Bronchial epithelial cell (primary cell): ENCODE measurements around the gene METAP1D. TPM values are rescaled to one million over a fixed set of nuclear protein-coding genes. Genes with fewer than 3 reads are reported as not detected.
"Not testable (repeated sequence)": the region's sequence is repeated elsewhere in the genome, so short reads cannot be mapped to it uniquely, and the experiment has no call there.

ENCODE experiments used
- DNase-seq: peaks from one replicate; pipeline ENCODE4 v3.0.0-alpha.2; 2010; ENCODE audit warnings: low read depth
- FAIRE-seq: peaks from 2 replicates; lab custom pipeline; 2011; peaks lifted over from hg19 to GRCh38; lab: Jason Lieb, UNC
- H3K27me3 ChIP-seq: 2 replicates; pipeline ENCODE4 v1.5.1; 2011; ENCODE audit warnings: low read length; ENCODE audit not compliant: control insufficient read depth, insufficient read depth
- H3K36me3 ChIP-seq: 2 replicates; pipeline ENCODE4 v1.5.1; 2011; ENCODE audit warnings: low read length; ENCODE audit not compliant: control insufficient read depth, insufficient read depth
- H3K4me3 ChIP-seq: 2 replicates; pipeline ENCODE4 v1.5.1; 2011; ENCODE audit warnings: mild to moderate bottlenecking, low read depth, low read length, control low read depth
- total RNA-seq: library from RNA; depleted of rRNA; stranded (reverse); fragments of >200 nt; gene quantifications from 2 replicates; pipeline ENCODE4 v1.2.1, GENCODE V29; 2014
- TF ChIP-seq, protein P1 (sequence below): IDR thresholded peaks from 2 replicates; pipeline ENCODE4 v1.5.1; 2011; ENCODE audit warnings: mild to moderate bottlenecking, moderate library complexity, low read length, control low read depth, inconsistent platforms; ENCODE audit not compliant: insufficient read depth, severe bottlenecking

Gene METAP1D
- total RNA-seq, 1 donor from 2014 or later = 2.6 TPM

DNA sequence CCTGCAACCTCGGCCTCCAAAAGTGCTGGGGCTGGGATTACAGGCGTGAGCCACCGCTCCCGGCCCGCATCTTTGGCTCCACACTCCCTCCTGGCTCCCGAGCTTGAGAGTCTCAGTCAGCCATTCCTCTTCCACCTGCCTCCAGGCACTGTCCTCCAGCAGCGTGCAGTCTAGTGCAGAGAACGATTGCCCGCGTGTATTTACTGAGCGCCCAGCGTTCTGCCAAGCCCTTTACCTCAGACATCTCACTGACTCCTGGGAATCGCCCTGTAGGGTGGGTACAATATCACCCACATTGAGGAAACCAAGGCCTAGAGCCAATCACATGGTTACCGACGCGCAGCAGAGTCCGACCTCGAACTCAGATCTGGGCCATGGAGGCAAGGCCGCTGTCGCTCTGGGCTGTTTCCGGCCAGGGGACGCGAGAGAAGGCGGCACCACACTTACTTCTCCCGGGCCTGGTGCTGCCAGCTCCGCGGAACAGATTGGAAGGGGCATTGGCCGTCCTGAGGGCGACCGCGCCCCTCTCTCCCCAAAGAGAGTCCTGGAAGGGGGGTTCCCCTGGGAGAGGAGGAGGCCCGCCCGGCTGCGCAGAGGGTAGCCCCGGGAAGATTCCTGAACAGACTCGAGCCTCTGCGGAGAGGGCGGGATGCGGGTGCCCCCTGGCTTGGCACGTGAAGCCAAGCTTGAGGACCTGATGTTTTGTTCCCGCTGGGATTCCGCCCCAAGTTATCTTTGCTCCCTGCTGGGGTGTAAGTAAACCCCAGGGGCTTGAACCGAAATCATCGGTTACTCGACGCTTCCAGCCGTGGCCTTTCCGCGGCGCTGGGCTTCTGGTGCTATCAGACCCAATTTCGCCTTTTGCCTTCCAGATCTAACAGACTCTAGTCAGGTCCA, 108.2 kb downstream of the METAP1D start:
- no peak for FAIRE-seq
- H3K27me3 ChIP-seq = peaks cover 19% of the 10 kb centered on the region

DNA sequence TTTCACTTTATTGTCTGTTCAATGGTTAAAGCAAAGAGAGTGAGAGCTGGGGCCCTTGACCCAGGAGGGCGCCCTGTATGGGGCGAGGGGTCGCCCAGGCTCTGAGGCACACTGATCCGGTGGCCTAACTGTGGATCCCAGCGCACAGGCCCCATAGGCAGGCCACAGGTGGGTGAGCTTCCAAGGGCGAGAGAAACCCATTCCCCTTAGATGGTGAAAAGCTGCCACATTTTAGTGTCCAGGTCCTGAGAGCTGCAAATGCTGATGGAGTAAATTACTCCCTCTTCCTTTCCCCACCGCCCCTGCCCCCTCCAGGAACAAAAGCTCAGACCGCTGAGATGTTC, 108.8 kb downstream of the METAP1D start:
- DNase-seq = no peak
- H3K27me3 ChIP-seq = peaks cover 19% of the 10 kb centered on the region
- no peak for FAIRE-seq
- no peak overlapping the region for H3K4me3 ChIP-seq
- TF ChIP-seq, protein P1, sequence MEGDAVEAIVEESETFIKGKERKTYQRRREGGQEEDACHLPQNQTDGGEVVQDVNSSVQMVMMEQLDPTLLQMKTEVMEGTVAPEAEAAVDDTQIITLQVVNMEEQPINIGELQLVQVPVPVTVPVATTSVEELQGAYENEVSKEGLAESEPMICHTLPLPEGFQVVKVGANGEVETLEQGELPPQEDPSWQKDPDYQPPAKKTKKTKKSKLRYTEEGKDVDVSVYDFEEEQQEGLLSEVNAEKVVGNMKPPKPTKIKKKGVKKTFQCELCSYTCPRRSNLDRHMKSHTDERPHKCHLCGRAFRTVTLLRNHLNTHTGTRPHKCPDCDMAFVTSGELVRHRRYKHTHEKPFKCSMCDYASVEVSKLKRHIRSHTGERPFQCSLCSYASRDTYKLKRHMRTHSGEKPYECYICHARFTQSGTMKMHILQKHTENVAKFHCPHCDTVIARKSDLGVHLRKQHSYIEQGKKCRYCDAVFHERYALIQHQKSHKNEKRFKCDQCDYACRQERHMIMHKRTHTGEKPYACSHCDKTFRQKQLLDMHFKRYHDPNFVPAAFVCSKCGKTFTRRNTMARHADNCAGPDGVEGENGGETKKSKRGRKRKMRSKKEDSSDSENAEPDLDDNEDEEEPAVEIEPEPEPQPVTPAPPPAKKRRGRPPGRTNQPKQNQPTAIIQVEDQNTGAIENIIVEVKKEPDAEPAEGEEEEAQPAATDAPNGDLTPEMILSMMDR = no peak
- no peaks in the 10 kb centered on the region for H3K36me3 ChIP-seq

More for the DNA sequence above, 108.2 kb downstream of the METAP1D start:
- TF ChIP-seq, protein P1 = no peak
- H3K36me3 ChIP-seq = no peaks in the 10 kb centered on the region
- H3K4me3 ChIP-seq = no peak overlapping the region
- DNase-seq = no peak

DNA sequence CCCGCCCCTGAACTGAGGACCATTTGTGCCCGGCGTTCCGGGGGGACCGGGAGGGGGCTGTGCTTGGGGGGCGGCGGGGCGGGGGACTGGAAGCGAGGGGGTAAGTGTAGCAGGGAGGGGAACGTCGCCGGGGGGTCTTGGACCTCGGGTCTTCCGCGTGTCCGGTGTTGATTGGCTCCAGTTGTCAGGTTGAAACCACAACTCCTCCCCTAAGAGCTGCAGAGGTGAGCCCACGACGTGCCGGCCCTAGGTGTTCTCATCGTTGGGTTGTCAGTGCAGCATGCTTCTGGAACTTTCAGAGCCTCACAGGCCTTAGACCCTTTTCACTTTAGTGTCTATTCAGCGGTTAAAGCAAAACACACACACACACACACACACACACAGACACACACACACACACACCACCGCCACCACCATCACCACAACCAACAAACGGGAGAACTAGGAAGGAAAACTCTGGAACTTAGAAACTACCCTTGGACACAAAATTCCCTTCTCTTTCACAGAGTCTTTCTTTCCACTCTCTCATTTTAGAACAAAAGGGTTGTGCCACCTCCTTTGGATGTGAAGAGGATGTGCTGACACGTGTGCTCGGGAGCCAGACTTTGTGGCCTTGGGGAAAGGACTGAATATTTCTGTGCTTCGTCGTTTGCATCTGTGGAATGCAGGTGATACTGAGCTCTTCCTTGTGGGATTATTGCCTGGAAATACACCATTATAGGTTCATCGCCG, 109.7 kb downstream of the METAP1D start:
- peaks cover 19% of the 10 kb centered on the region for H3K27me3 ChIP-seq
- FAIRE-seq (no peak), DNase-seq (no peak)
- H3K36me3 ChIP-seq = no peaks in the 10 kb centered on the region
- no peak overlapping the region for H3K4me3 ChIP-seq
- TF ChIP-seq, protein P1 = no peak

DNA sequence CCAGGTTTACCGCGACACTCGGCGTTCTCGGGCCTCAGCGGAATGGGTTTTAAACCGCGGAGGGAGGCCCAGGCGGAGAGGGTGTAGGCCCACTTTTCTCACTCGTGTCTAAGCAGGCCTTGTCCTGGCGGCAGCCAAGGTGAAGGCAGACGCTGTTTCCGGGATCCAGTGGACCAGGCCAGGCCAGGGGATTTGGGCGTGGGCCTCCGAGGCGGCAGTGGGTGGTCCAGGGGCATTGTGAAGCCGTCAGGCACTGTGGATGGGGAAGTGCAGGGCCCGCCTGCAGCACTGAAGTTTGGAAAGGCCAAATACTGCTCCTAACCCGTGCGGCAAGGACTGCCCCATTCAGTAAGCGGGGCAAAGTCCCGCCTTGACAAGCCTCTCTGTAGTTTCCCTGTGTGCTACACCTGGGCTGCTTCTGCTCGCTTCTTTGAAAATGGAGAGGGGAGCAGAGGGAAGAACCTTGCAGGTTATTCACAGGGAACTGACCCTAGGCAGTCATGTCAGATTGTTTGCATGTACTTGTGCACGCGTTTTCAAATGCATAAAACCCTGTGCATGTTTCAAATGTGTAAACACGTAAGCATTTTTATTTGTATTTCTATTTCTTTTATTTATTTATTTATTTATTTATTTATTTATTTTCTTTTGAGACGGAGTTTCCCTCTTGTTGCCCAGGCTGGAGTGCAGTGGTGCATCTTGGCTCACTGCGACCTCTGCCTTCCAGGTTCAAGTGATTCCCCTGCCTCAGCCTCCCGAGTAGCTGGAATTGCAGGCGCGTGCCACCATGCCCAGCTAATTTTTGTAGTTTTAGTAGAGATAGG, 110.4 kb downstream of the METAP1D start:
- no peak overlapping the region for H3K4me3 ChIP-seq
- peaks cover 19% of the 10 kb centered on the region for H3K27me3 ChIP-seq
- no peaks in the 10 kb centered on the region for H3K36me3 ChIP-seq
- TF ChIP-seq, protein P1 = no peak
- no peak for FAIRE-seq
- no peak for DNase-seq

DNA sequence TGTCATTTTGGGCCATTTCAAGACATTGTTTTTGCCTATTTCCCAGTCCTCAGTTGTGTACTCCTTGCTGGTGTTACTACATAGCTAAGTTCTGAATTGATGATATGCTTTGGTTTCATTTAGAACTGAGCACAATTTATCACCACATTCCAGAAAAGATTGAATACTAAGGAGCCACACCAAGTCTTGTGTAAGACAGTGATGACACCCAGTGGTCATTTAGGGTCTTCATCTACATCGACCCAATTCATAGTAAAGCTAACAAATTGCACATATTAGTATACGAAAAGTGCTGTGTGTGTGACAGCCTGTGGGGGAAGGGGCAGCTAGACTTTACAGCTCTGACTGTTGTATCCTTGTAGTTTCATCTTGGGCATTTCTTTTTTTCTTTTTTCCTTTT, 113.9 kb downstream of the METAP1D start:
- Histone ChIP-seq H3K4me3 (no peak overlapping the region), H3K27me3 (no peaks in the 10 kb centered on the region), H3K36me3 (no peaks in the 10 kb centered on the region)
- FAIRE-seq (no peak), DNase-seq (no peak)
- TF ChIP-seq, protein P1 = no peak

DNA sequence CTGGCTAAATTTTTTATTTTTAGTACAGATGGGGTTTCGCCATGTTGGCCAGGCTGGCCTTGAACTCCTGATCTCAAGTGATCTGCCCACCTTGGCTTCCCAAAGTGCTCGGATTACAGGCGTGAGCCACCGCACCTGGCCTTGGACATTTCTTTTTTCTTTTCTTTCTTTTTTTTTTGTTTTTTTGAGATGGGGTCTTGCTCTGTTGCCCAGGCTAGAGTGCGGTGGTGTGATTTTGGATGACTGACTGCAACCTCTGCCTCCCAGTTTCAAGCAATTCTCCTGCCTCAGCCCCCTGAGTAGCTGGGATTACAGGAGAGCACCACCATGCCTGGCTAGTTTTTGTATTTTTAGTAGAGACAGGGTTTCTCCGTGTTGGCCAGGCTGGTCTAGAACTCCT, 114.4 kb downstream of the METAP1D start:
- not testable (repeated sequence) for H3K27me3 ChIP-seq, H3K4me3 ChIP-seq, FAIRE-seq, DNase-seq, H3K36me3 ChIP-seq
